Esophagus squamous epithelium (tissue), 5 donors: ENCODE results near the gene CCDC90B. TPM values are rescaled to one million over a fixed set of nuclear protein-coding genes. Genes with fewer than 3 reads are reported as not detected.

Experiments used
- DNase-seq: peaks from one replicate; lab custom pipeline; 2025; lab: John Stamatoyannopoulos, UW
- H3K27ac ChIP-seq, 4 donors: fragments of 200-600 bp; sonication (generic); one replicate each; pipeline ENCODE4 v1.5.1; 2016 to 2019; ENCODE audit warnings: mild to moderate bottlenecking in 1 of 4
- H3K27me3 ChIP-seq, 4 donors: fragments of 200-600 bp; sonication (generic); 1 replicate in 3 of 4; 2 replicates in 1 of 4; pipeline versions ENCODE4 v1.5.1 to v1.6.0; 2017 to 2021; ENCODE audit warnings: antibody characterized with exemption in 1 of 4
- H3K36me3 ChIP-seq, 3 donors: fragments of 200-600 bp; sonication (generic); one replicate each; pipeline ENCODE4 v1.5.1; 2016 to 2019
- H3K4me1 ChIP-seq, 3 donors: fragments of 200-600 bp; sonication (generic); one replicate each; pipeline ENCODE4 v1.5.1; 2017 to 2019
- H3K4me3 ChIP-seq, 4 donors: fragments of 200-600 bp; sonication (generic); 1 replicate in 3 of 4; 2 replicates in 1 of 4; pipeline ENCODE4 v1.5.1; 2016 to 2019; ENCODE audit warnings: mild to moderate bottlenecking in 2 of 4, moderate library complexity in 1 of 4
- H3K9me3 ChIP-seq, 3 donors: fragments of 200-600 bp; sonication (generic); one replicate each; pipeline ENCODE4 v1.5.1; 2016 to 2019
- POLR2A ChIP-seq, 4 donors: fragments of 450-650 bp; IDR thresholded peaks; one replicate each; pipeline ENCODE4 v1.6.1; 2017; ENCODE audit warnings: antibody characterized with exemption in 4 of 4, mild to moderate bottlenecking in 4 of 4, moderate library complexity in 3 of 4
- WGBS, 2 donors: methylation state at CpG; one replicate each; pipeline ENCODE4 v1.1.5; 2018; 5-methylcytosine and 5-hydroxymethylcytosine counted together
- intact Hi-C: fragments of 100-400 bp; cut with DNase I; formaldehyde crosslinking; loops from one replicate; pipeline ENCODE4 v1.15.0; 2022
- total RNA-seq, 4 donors: library from RNA; depleted of rRNA; stranded (reverse); fragments of >200 nt; gene quantifications; one replicate each; pipeline ENCODE4 v1.1.0, GENCODE V29; 2016
- TF ChIP-seq, protein P1 (sequence below), 6 experiments: fragments of 450-650 bp in 4 of 6; fragments of 200-600 bp in 2 of 6; sonication (generic) in 2 of 6; IDR thresholded peaks; one replicate each; pipeline ENCODE4 v1.5.1; 2016 to 2019; ENCODE audit warnings: antibody characterized with exemption in 6 of 6, mild to moderate bottlenecking in 4 of 6, moderate library complexity in 4 of 6
- donor health status: DM: yes; HTN: yes; CAD: no.

Gene CCDC90B
- total RNA-seq, 4 donors from 2014 or later: 17.8 to 35.0 (median 27.6) TPM

DNA sequence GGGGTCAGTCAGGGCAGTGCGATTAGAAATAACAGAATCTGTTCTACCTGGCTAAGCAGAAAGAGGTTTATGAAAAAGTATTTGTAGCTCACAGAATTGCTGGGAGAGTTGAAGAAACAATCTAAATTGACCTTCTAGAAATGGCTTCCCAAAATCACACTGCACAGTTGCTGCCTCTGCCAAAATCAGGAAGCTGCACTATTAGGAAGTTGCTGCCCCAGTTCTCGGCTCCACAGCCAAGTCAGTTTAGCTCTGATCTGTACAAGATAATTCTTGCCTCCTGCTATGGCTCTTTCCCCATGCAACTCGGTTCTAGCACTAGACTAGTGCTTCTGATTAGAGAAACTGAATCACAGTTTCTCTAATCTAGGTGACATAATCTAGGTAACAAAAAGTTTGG lies 16.0 kb upstream of the CCDC90B start:
- intact Hi-C loops: no loop called here
- TF ChIP-seq, protein P1, sequence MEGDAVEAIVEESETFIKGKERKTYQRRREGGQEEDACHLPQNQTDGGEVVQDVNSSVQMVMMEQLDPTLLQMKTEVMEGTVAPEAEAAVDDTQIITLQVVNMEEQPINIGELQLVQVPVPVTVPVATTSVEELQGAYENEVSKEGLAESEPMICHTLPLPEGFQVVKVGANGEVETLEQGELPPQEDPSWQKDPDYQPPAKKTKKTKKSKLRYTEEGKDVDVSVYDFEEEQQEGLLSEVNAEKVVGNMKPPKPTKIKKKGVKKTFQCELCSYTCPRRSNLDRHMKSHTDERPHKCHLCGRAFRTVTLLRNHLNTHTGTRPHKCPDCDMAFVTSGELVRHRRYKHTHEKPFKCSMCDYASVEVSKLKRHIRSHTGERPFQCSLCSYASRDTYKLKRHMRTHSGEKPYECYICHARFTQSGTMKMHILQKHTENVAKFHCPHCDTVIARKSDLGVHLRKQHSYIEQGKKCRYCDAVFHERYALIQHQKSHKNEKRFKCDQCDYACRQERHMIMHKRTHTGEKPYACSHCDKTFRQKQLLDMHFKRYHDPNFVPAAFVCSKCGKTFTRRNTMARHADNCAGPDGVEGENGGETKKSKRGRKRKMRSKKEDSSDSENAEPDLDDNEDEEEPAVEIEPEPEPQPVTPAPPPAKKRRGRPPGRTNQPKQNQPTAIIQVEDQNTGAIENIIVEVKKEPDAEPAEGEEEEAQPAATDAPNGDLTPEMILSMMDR (IDR thresholded peaks at IDR 0.05): no peak
- no peak for TF ChIP-seq POLR2A (IDR thresholded peaks at IDR 0.05)
- Histone ChIP-seq H3K4me1 (no peaks in the 10 kb centered on the region), H3K27ac (no peak overlapping the region), H3K9me3 (no peaks in the 10 kb centered on the region), H3K4me3 (no peak overlapping the region), H3K27me3 (no peaks in the 10 kb centered on the region), H3K36me3 (no peaks in the 10 kb centered on the region)
- 64 to 67% methylated on average over 3 of the region's 3 CpGs for WGBS, 2 donors
- no peak for DNase-seq

DNA sequence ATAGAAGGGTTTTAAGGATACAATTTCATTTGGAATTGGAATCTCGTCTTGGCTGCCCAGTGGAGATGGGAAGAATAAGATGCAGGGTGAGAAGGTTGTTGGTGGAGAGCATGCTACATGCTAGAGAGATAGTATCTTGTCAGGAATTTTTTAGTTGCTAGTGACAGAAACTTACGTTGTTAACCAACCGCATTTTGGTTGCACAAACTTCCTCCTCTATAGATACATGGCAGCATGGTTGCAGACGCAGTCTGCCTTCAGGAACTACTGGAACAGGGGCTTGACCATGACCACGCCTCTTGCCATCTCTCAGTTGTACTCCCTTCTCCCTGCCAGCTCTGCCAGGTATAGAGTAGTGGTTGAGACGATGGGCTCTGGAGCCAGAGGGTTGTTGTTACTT lies 13.5 kb upstream of the CCDC90B start:
- no peaks in the 10 kb centered on the region for H3K27me3 ChIP-seq
- 87 to 88% methylated on average over 6 of the region's 6 CpGs for WGBS, 2 donors
- H3K27ac ChIP-seq: no peak overlapping the region
- no peak for TF ChIP-seq POLR2A (IDR thresholded peaks at IDR 0.05)
- TF ChIP-seq, protein P1 (IDR thresholded peaks at IDR 0.05): no peak
- DNase-seq: no peak
- intact Hi-C loops: loop anchor here (10.0 kb wide), 1 partner anchor 515 kb away; no protein-coding TSS in a partner anchor
- no peaks in the 10 kb centered on the region for H3K4me1 ChIP-seq
- H3K36me3 ChIP-seq: no peaks in the 10 kb centered on the region
- H3K4me3 ChIP-seq: no peak overlapping the region
- H3K9me3 ChIP-seq: no peaks in the 10 kb centered on the region

DNA sequence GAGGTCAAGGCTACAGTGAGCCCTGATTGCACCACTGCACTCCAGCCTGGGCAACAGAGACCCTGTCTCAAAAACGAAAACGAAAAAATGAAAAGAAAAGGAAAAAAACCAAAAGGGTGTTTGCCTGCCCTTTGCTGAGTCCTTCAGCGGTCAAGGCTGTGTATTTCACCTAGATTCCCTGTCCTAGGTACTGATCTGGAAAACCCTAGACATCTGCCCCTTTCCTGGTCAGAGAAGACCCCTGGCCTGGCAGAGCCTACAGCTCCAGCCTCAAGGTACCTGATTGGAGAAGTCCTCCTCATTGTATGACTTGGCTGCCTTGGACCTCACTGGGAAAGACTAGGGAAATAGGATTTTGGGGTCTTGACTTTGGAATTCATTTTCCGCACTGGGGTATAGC lies 8.0 kb upstream of the CCDC90B start:
- Histone ChIP-seq H3K27me3 (no peaks in the 10 kb centered on the region), H3K27ac (no peak overlapping the region), H3K9me3 (no peaks in the 10 kb centered on the region), H3K4me1 (no peaks in the 10 kb centered on the region), H3K36me3 (no peaks in the 10 kb centered on the region), H3K4me3 (no peak overlapping the region)
- TF ChIP-seq POLR2A (IDR thresholded peaks at IDR 0.05): no peak
- intact Hi-C loops: loop anchor here (10.0 kb wide), 1 partner anchor 521 kb away; no protein-coding TSS in a partner anchor
- DNase-seq: no peak
- WGBS, 2 donors: 87 to 92% methylated on average over 4 of the region's 4 CpGs

DNA sequence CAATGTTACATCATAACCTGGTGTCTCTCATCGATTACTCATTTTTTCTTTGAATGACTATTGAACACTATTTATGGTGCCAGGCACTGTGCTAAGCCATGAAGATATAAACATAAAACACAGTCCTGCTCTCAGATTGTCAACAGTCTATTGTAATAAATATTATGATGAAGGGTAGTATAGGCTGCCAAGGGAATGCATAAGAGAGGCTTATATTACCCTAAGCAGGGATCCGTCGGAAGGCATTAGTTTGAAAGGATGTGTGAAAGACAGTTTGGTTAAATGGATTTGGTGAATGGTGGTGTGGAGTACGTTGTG lies 7.2 kb upstream of the CCDC90B start:
- no peaks in the 10 kb centered on the region for H3K36me3 ChIP-seq
- no peak for TF ChIP-seq POLR2A (IDR thresholded peaks at IDR 0.05)
- TF ChIP-seq, protein P1 (IDR thresholded peaks at IDR 0.05): no peak
- no peaks in the 10 kb centered on the region for H3K27me3 ChIP-seq
- WGBS, 2 donors: 63 to 73% methylated on average over 4 of the region's 4 CpGs
- intact Hi-C loops: loop anchor here (10.0 kb wide), 1 partner anchor 521 kb away; no protein-coding TSS in a partner anchor
- H3K4me1 ChIP-seq: no peaks in the 10 kb centered on the region
- no peak overlapping the region for H3K27ac ChIP-seq
- H3K9me3 ChIP-seq: no peaks in the 10 kb centered on the region
- no peak for DNase-seq
- H3K4me3 ChIP-seq: no peak overlapping the region

DNA sequence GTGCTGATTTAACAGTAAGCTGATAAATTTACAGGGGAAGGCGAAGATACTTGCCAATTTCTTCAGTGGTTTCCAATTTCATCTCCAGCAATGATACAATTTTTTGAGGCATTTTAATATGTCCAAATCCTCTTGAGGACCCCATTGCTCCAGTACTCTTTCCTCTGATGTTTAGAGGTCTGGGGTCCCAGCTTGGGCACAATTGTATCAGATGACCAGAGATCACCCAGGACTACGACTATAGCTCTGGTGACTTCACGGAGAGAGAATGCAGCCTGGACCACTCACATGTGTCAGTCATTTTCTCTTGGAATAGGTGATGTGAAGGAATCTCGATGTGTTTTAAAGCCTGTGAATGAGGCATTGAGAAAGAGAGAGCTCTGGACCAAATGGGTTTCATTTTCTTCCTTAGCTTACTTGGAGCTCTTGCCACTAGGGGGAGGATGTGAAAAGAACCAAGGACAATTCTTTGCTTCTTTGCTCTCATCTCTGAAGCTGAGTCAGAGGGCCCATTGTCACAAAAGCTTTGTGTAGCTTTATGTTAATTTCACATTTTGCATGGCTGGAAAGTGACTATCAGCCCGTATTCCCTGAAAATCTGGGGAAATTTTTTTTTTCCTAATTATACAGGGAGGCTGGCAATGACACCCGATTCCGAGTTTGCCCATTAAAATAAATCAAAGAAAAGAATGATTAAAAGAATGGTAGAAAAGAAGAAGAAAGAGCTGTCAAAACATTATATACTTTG lies 6.7 kb upstream of the CCDC90B start:
- Histone ChIP-seq H3K4me1 (no peaks in the 10 kb centered on the region), H3K36me3 (no peaks in the 10 kb centered on the region), H3K9me3 (no peaks in the 10 kb centered on the region), H3K27ac (no peak overlapping the region), H3K4me3 (peak overlapping the region in 1 of 4 donors; percentile 29), H3K27me3 (no peaks in the 10 kb centered on the region)
- TF ChIP-seq POLR2A (IDR thresholded peaks at IDR 0.05): no peak
- TF ChIP-seq, protein P1 (IDR thresholded peaks at IDR 0.05): peak; percentile 28 to 75 (median 56)
- WGBS, 2 donors: 42 to 45% methylated on average over 7 of the region's 7 CpGs
- intact Hi-C loops: loop anchor here (10.0 kb wide), 1 partner anchor 522 kb away; no protein-coding TSS in a partner anchor
- no peak for DNase-seq
